DND-41 (cell line): ENCODE results near the gene PYGB.

Experiments used
- ATAC-seq: fragments of 200-7000 bp; cut with Tn5 transposase; 3 replicates; pipeline ENCODE4 v1.9.1; 2021; ENCODE audit warnings: low read depth; ENCODE audit not compliant: insufficient read depth
- DNase-seq: peaks from one replicate; pipeline ENCODE4 v3.0.0-alpha.2; 2020
- H2AFZ ChIP-seq: 2 replicates; pipeline ENCODE4 v1.6.0; 2012; ENCODE audit warnings: low read depth, low read length
- H3K27ac ChIP-seq: 2 replicates; pipeline ENCODE4 v1.5.1; 2012; ENCODE audit warnings: low read length, inconsistent platforms
- H3K27me3 ChIP-seq: fragments of 200-600 bp; sonication (generic); 2 replicates; pipeline ENCODE4 v1.6.0; 2012; ENCODE audit warnings: low read length, mild to moderate bottlenecking, inconsistent platforms; ENCODE audit not compliant: insufficient read depth, poor library complexity
- H3K36me3 ChIP-seq: 2 replicates; pipeline ENCODE4 v1.5.1; 2012; ENCODE audit warnings: low read length, inconsistent platforms; ENCODE audit not compliant: insufficient read depth
- H3K4me1 ChIP-seq: 2 replicates; pipeline ENCODE4 v1.5.1; 2012; ENCODE audit warnings: mild to moderate bottlenecking, low read length; ENCODE audit not compliant: insufficient read depth
- H3K4me2 ChIP-seq: 2 replicates; pipeline ENCODE4 v1.6.0; 2012; ENCODE audit warnings: mild to moderate bottlenecking, moderate library complexity, low read length, inconsistent platforms; ENCODE audit not compliant: insufficient read depth
- H3K4me3 ChIP-seq, 2 experiments: fragments of 200-600 bp in 1 of 2; shearing (Covaris generic) in 1 of 2; 2 replicates each; pipeline ENCODE4 v1.5.1; 2012 to 2016; ENCODE audit warnings: inconsistent platforms in 2 of 2, low read length in 2 of 2, mild to moderate bottlenecking in 2 of 2, low read depth in 1 of 2, moderate library complexity in 1 of 2
- H3K79me2 ChIP-seq: 2 replicates; pipeline ENCODE4 v1.6.0; 2012; ENCODE audit warnings: low read length, inconsistent platforms; ENCODE audit not compliant: insufficient read depth
- H3K9ac ChIP-seq: 2 replicates; pipeline ENCODE4 v1.6.0; 2012; ENCODE audit warnings: low read depth, mild to moderate bottlenecking, inconsistent platforms, low read length, moderate library complexity
- H3K9me3 ChIP-seq: 2 replicates; pipeline ENCODE4 v1.5.1; 2012; ENCODE audit warnings: low read length, moderate library complexity, mild to moderate bottlenecking, inconsistent platforms; ENCODE audit not compliant: insufficient read depth, severe bottlenecking
- H4K20me1 ChIP-seq: 2 replicates; pipeline ENCODE4 v1.6.0; 2012; ENCODE audit warnings: low read length; ENCODE audit not compliant: insufficient read depth
- CTCF ChIP-seq: IDR thresholded peaks from 2 replicates; pipeline ENCODE4 v1.5.1; 2012; ENCODE audit warnings: borderline replicate concordance, low read length, moderate library complexity, mild to moderate bottlenecking; ENCODE audit not compliant: poor library complexity, severe bottlenecking; ENCODE audit errors: extremely low read depth
- EZH2 ChIP-seq: IDR thresholded peaks from 3 replicates; pipeline ENCODE4 v1.6.1; 2012; ENCODE audit warnings: borderline replicate concordance, low read depth, mild to moderate bottlenecking, moderate library complexity, low read length, inconsistent platforms; ENCODE audit not compliant: severe bottlenecking

The PYGB gene

GRCh38 chr20:25273046-25273445 is 25.2 kb downstream of the PYGB start:
- H3K79me2 ChIP-seq = no peaks in the 10 kb centered on the region
- H3K4me2 ChIP-seq = no peak overlapping the region
- no peak overlapping the region for H3K27ac ChIP-seq
- H3K4me3 ChIP-seq = no peak overlapping the region
- DNase-seq (no peak), ATAC-seq (no peak)
- H3K4me1 ChIP-seq = no peaks in the 10 kb centered on the region
- H3K9me3 ChIP-seq = no peaks in the 10 kb centered on the region
- H4K20me1 ChIP-seq = peaks cover 10% of the 10 kb centered on the region
- no peak overlapping the region for H2AFZ ChIP-seq
- H3K27me3 ChIP-seq = no peaks in the 10 kb centered on the region
- H3K36me3 ChIP-seq = peaks cover 92% of the 10 kb centered on the region
- H3K9ac ChIP-seq = no peak overlapping the region
- TF ChIP-seq CTCF (no peak), EZH2 (no peak)

DNA sequence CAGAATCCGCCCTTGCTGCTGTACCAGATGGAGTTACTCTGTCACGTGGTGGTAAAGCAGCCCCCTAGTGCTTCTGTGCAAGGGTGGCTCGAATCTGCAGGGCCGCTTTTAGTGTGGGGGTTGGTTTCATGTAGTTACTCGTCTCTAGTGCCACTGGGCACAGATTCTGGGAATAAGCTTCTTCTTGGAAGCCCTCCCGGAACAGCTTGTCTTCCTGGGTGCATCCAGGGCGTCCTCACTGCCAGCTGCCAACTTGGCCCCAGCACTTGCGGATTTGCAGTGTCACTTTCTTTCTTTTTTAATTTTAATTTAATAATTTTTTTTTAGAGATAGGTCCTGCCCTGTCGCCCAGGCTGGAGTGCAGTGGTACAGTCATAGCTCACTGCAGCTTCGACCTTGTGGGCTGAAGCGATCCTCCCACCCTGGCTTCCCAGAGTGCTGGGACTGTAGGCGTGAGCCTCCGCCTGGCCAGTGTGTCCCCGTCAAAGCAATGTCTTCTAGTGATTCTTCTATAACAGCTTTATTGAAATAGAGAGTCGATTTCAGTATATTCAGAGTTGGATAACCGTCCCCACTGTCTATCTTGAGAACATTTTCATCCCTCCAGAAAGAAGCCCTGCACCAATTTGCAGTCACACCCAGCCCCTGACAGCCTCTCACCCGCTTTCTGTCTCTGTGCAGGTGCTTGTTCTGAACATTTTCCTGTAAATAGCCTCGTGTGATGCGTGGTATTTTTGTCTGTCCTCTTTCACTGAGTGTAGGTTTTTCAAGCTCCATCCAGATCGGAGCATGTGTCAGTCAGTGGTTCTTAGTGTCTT is 25.9 kb downstream of the PYGB start:
- Histone ChIP-seq H3K4me2 (no peak overlapping the region), H2AFZ (no peak overlapping the region), H3K9me3 (no peaks in the 10 kb centered on the region), H3K4me3 (no peak overlapping the region), H3K4me1 (no peaks in the 10 kb centered on the region), H3K9ac (no peak overlapping the region), H3K27ac (no peak overlapping the region), H3K79me2 (no peaks in the 10 kb centered on the region), H4K20me1 (peaks cover 10% of the 10 kb centered on the region), H3K36me3 (peaks cover 95% of the 10 kb centered on the region), H3K27me3 (no peaks in the 10 kb centered on the region)
- no peak for ATAC-seq
- TF ChIP-seq EZH2 (no peak), CTCF (no peak)
- no peak for DNase-seq

- H3K36me3 ChIP-seq = peaks cover 95% of the 10 kb centered on the region
- H2AFZ ChIP-seq = no peak overlapping the region
- H3K27ac ChIP-seq = no peak overlapping the region
- DNase-seq = no peak
- peaks cover 10% of the 10 kb centered on the region for H4K20me1 ChIP-seq
- no peak overlapping the region for H3K4me3 ChIP-seq
- no peak for ATAC-seq
- H3K4me2 ChIP-seq = no peak overlapping the region
- no peaks in the 10 kb centered on the region for H3K27me3 ChIP-seq
- H3K9ac ChIP-seq = no peak overlapping the region
- TF ChIP-seq EZH2 (no peak), CTCF (no peak)
- H3K79me2 ChIP-seq = no peaks in the 10 kb centered on the region
- H3K9me3 ChIP-seq = no peaks in the 10 kb centered on the region
- no peaks in the 10 kb centered on the region for H3K4me1 ChIP-seq
Measured at GRCh38 chr20:25274481-25274880, 26.6 kb downstream of the PYGB start.
